Neutrophil (primary cell): ENCODE results near the gene TEX13D.

Experiments used
- H3K27ac ChIP-seq: fragments of 200-600 bp; sonication (generic); 2 replicates; pipeline ENCODE4 v1.5.1; 2016; ENCODE audit warnings: mild to moderate bottlenecking, moderate library complexity
- H3K27me3 ChIP-seq: fragments of 200-600 bp; sonication (generic); 2 replicates; pipeline ENCODE4 v1.6.0; 2016; ENCODE audit warnings: mild to moderate bottlenecking
- H3K36me3 ChIP-seq: fragments of 200-600 bp; sonication (generic); 2 replicates; pipeline ENCODE4 v1.5.1; 2017
- H3K4me1 ChIP-seq, 2 experiments: fragments of 200-600 bp in 1 of 2; sonication (generic) in 1 of 2; 1 replicate in 1 of 2; 2 replicates in 1 of 2; pipeline versions ENCODE4 v1.5.1 to v1.6.1; 2013 to 2016; ENCODE audit warnings: low read depth in 1 of 2, low read length in 1 of 2, mild to moderate bottlenecking in 1 of 2, moderate library complexity in 1 of 2; ENCODE audit not compliant: control insufficient read depth in 1 of 2, insufficient read depth in 1 of 2
- H3K4me3 ChIP-seq, 2 experiments: fragments of 200-600 bp in 1 of 2; sonication (generic) in 1 of 2; 1 replicate in 1 of 2; 2 replicates in 1 of 2; pipeline ENCODE4 v1.5.1; 2013 to 2016; ENCODE audit warnings: low read depth in 1 of 2, low read length in 1 of 2, mild to moderate bottlenecking in 1 of 2, moderate library complexity in 1 of 2
- H3K9me3 ChIP-seq: fragments of 200-600 bp; sonication (generic); 2 replicates; pipeline ENCODE4 v1.5.1; 2016
- CTCF ChIP-seq: fragments of 200-600 bp; sonication (generic); IDR thresholded peaks from 2 replicates; pipeline ENCODE4 v1.5.1; 2016; ENCODE audit warnings: antibody characterized with exemption

TEX13D gene

GRCh38 chrX:124346117-124346876 lies 13.8 kb downstream of the TEX13D start, which contains the start of gene SH2D1A:
Gene SH2D1A (plus strand): TSS chrX:124346563. CDS start chrX:124346643, 80 bp downstream.
- Histone ChIP-seq H3K4me1 (no peaks in the 10 kb centered on the region), H3K4me3 (no peak within 1 kb of the TSS), H3K9me3 (no peaks in the 10 kb centered on the region), H3K36me3 (no peaks in the 10 kb centered on the region), H3K27me3 (no peaks in the 10 kb centered on the region), H3K27ac (no peak within 1 kb of the TSS)
- TF ChIP-seq CTCF = no peak

- no peak overlapping the region for H3K27ac ChIP-seq
- no peaks in the 10 kb centered on the region for H3K36me3 ChIP-seq
- H3K9me3 ChIP-seq = no peaks in the 10 kb centered on the region
- H3K4me3 ChIP-seq = no peak overlapping the region
- H3K27me3 ChIP-seq = no peaks in the 10 kb centered on the region
- TF ChIP-seq CTCF = no peak
- no peaks in the 10 kb centered on the region for H3K4me1 ChIP-seq
These were observed 14.4 kb downstream of the TEX13D start for GRCh38 chrX:124346877-124347241.

DNA sequence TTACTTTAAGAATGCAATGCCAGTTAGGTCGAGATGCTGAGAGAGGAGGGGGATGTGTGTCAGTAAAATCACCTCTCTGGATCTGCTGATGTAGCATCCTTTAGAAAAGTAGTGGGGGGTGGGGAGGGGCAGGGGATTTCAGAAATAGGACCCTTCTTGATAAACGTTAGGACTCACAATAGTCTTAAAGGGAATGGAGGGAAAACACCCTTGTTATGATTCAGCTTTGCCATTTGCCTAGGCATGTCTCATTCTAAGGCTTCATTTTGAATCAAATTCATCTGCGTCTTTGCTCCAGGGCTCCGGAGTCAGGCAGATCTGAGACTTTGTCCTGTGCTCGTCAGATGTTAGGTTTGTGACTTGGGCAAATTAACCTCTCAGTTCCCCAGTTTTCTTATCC lies 14.8 kb downstream of the TEX13D start:
- Histone ChIP-seq H3K9me3 (no peaks in the 10 kb centered on the region), H3K36me3 (no peaks in the 10 kb centered on the region), H3K27me3 (no peaks in the 10 kb centered on the region), H3K4me3 (no peak overlapping the region), H3K27ac (no peak overlapping the region), H3K4me1 (no peaks in the 10 kb centered on the region)
- TF ChIP-seq CTCF = no peak

GRCh38 chrX:124348182-124348581 lies 15.7 kb downstream of the TEX13D start:
- no peak for TF ChIP-seq CTCF
- Histone ChIP-seq H3K4me3 (no peak overlapping the region), H3K27ac (no peak overlapping the region), H3K4me1 (no peaks in the 10 kb centered on the region), H3K27me3 (no peaks in the 10 kb centered on the region), H3K36me3 (no peaks in the 10 kb centered on the region), H3K9me3 (no peaks in the 10 kb centered on the region)

DNA sequence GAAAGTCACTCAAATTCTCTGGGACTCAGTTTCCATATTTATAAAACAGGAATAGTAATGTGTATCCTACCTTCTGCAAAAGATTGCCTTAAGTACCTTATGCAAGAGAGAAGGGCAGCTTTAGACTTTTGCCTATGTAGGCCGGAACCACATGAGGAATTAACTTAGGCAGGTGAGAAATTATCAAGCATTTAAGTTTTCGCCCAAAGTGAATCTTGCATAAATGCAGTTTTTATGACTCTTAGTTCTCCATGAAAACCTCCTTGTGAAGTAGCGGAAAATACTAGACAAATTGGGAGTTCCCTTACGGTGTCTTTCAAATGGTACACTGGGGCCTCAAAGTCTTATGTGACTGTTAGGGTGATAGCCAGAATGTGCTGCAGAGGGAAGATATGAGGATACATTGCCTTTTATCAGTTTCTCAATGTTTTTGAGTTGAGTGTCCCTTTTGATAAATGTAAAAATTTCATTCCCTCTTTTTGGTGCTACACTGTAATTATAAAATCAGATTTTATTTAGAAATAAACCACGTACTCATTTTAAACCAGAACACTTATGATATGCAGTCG lies 16.5 kb downstream of the TEX13D start:
- Histone ChIP-seq H3K27me3 (no peaks in the 10 kb centered on the region), H3K4me3 (no peak overlapping the region), H3K27ac (no peak overlapping the region), H3K9me3 (no peaks in the 10 kb centered on the region), H3K36me3 (no peaks in the 10 kb centered on the region), H3K4me1 (no peaks in the 10 kb centered on the region)
- TF ChIP-seq CTCF = no peak
